AG08395 (cell line): Measurements from ENCODE around the gene RHEX.
"Not testable (repeated sequence)": the region's sequence is repeated elsewhere in the genome, so short reads cannot be mapped to it uniquely, and the experiment has no call there.

Experiments used
- DNase-seq: peaks from one replicate; pipeline ENCODE4 v3.0.0; 2012; ENCODE audit warnings: mixed read lengths, low spot score

RHEX gene

DNA sequence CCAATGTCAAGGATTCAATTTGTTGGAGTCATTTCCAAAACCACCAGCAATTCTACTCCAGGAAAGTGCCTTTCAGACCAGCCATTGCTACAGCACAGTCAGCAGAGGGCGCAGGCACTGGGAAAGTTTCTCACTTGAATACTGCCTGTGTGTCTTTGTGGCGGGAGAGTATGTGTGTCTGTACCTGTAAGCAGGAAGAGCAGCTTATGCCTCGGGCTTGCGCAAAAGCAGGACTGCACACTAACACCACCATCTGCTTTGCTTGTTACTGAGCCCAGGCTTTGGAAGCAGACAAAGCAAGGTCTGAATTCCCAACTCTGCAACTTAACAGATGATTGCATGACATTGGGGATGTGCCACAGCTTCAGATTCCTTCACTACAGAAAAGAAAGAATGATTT lies 22.3 kb upstream of the RHEX start:
- DNase-seq = peak; percentile 58

DNA sequence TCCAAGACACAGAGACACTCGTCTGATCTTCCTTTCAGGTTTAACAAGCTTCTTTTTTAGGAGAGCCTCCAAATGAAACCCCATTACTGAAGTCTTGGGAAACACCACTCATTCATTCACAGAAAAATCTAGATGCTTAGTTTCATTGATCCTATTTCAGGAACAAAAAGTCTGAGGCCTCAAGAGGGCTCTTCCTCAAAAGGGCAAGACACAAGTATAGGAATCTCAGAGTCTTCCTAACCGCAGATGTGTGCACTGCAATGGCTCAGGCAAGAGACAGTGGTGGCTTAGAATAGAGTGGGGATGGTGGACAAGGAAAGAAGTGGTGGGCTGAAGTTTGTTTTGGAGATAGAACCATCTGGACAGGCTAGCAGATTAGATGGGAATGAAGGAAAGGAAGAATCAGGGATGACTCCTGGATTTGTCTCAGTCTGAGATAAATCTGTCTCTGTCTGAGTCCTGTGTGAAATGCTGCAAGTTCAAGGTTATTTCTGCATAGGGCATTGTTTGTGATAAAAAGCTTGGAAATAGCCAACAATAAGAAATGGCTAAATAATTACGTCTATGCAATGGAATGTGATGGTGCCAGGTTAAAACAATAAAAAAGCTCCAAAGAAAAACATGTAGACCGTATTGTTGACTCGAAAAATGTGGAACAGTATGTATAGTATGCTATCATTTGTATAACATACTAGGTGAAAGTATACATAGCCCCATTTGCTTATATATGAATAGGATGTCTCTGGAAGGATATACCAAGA lies 20.4 kb upstream of the RHEX start:
- no peak for DNase-seq

DNA sequence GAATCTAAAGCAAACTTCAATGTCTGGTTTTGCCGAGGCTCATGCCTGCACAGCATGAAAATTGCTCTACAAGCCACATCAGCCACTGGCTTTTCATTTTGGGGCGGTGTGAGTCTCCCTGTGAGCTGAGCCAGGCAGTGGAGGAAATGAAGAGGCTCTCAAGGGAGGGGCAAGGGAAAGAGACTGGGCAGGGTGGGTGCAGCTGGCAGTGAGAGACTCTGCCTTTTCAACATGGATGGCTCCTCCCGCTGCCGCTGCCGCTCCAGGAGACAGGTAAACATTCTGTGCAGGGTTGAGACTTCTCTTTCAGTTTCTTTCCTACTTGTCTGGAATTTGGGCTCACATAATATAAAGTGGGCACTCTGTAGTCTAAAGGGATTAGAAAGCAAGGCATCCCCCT lies 17.9 kb upstream of the RHEX start:
- no peak for DNase-seq

DNA sequence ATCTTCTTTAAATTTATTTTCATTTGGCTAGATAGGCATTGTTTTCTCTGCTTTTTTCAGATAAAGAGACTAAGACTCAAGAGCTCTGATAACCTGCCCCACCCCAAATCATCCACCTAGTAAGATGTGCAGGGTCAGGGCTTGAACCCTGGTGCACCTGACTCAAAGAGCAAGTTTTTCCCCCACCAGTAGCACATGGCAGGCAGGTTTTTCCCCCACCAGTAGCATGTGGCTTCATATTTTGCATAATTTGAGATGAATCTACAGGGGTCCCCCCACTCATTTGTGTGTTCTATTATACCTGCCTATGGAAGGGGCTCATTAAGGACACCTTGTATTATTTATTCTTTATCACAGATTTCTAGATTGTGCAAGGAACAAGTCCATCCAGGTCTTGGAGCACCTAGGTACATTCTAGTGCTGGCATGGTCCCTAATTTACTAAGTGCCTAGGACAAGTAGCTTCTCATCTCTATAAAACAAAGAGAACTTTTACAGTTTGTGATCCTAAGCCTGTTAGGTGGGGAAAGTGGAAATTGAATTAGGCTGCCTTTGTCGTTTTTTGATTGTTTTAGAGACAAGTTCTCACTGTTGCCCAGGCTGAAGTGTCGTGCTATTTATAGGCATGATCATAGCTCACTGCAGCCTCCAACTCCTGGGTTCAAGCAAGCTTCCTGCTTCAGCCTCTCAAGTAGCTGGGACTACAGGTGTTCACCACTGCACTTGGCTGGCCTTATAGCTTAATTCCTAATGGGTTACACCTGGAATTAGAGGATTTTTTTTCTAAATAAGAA lies 16.1 kb upstream of the RHEX start:
- DNase-seq = no peak

DNA sequence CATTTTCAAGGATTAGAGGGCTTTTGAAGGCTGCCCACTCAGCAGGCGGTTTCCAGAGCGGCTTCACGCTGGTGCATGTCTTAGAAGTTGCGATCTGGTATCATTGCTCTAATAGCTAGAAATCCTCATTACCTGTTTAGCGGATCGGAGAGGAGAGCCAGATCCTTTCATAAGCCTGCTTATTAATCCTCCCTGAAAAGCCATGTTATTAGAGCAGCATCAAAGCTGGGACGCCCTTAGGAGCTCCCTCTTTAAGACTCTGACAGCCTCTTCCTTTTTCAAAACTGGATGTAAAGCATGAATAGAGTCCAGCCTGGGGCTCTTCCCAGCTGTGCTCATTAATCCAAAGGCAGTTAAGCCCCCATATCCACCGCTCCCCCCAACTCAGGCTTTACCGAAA lies 15.4 kb upstream of the RHEX start:
- no peak for DNase-seq

DNA sequence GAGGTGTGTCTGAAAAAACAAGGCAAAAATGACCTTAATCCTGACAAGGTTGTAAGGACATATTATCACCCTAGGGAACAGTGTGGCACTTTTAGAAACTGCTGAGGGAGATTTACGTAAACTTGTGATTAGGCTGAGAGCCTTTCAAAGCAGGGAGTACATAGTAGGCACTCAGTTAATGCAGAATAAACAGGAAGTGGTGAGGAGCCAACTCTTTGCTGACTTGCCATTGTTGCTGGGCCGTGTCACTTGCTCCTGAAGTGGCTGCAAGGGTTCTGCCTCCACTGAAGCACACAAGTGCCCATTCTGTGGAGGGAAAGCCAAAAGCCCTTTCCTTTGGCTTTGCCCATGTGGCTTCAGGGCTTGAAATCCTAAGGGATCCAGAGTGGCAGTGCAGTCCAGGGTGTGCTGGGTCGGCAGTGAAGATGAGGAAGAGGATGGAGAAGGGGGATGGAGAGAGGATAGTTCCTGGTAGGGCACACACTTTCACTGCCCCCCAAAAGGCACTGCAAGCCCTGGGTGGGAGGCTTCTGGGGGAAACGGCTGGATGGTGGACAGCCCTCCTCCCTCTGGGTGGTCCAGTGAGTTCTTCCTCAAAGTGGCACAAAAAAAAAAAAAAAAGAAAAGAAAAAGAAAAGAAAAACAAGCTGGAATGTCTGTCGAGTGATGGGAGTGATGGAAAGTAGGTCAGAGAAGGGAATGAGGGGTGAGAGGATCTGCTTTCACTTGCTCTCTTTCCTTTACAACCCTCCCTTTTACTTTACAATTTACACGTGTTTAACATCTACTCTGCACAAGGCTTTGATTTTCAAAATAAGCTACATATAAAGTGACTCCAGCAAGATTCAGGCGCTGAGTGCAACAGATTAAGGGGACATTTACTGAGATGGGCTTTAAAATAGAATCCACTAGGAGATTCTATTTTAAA lies 13.7 kb upstream of the RHEX start:
- no peak for DNase-seq

DNA sequence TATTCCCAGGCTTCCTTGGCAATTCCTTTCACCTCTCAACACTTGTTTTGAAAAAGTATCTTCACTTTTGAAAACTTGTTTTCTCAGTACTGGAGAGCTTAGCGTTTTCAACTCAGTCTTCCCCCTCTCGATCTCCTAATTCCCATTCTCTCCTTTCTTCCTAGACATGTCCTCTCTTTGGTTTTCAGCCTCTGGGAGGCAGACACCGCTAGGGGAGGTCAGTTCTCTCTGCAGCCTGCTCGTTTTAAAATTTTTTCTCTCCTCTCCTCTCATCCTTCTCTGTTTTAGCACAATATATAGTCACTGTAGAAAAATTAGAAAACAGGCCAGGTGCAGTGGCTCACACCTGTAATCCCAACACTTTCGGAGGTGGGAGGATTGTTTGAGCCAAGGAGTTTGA lies 12.6 kb upstream of the RHEX start:
- no peak for DNase-seq

DNA sequence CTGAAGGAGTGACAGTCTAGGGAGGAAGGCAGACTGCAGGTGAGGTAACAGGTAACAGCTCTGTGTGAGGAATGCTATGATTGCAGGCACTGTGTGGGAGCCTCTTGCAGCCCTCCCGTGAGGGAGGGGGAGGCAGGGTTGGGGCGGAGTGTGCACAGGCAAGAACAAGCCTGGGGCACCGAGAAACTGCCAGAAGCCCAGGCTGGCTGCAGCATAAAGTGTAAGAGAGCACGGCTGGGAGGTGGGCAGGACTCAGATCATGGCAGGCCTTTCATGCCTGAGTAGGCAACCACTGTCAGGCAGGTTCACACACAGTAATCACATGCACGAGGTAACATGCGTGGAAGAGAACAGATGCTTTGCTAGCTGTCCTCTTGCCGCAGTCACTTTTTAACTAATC lies 11.3 kb upstream of the RHEX start:
- DNase-seq = no peak

DNA sequence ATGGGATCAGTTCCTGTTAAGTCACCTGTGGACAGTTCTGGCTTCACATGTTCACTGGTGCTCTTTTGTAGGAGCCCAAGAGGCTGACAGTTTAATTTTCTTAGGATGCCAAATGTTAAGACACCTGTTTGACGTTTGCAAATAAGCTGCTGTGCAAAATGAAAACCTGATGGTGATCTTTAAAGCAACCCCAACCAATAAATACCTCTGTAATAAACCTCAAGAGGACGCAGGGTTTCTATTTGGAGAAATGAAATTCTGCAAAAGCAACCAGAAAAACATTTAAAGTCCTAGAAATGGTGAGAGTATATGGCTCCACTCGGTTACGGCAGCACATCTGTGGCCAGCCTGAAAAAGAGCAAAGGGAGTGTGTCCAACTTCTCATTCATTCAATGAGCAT lies 5.7 kb upstream of the RHEX start:
- DNase-seq = no peak

DNA sequence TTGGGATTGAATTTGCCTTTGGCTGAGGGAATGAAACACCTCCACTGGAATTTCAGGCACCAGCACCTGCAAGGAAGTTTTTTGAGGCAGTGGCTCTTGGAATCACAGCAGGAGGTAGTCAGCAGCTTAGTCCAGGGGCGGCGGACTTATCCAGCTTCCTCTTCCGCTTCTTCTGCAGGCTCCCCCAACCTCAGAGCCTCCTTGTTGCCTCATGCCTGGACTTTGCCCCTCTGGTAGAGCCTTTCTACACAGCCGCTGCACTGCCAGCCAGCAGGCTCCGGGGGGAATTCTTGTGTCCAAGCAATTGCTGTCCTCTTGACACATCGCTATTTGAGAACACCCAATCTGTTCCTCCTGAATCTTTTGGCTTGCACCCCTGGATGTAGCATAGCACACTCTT lies 4.4 kb upstream of the RHEX start:
- no peak for DNase-seq

DNA sequence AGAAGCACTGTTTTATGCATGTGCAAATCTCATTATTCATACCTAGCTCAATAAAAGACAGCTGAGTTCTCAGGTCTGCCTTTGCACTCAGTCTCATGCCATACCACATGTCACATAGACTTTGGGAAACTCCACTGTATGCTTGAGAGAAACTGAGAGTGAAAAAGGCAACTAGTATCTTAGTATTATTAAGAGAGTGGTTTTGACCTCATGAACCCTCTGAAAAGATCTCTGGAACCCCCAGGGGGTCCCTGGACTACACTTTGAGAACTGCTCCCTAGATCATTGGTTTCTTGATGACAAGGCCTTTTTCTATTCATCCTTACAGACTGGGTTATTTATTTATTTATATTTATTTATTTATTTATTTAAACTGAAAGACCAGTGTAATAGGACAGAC lies 3.7 kb upstream of the RHEX start:
- DNase-seq = no peak

DNA sequence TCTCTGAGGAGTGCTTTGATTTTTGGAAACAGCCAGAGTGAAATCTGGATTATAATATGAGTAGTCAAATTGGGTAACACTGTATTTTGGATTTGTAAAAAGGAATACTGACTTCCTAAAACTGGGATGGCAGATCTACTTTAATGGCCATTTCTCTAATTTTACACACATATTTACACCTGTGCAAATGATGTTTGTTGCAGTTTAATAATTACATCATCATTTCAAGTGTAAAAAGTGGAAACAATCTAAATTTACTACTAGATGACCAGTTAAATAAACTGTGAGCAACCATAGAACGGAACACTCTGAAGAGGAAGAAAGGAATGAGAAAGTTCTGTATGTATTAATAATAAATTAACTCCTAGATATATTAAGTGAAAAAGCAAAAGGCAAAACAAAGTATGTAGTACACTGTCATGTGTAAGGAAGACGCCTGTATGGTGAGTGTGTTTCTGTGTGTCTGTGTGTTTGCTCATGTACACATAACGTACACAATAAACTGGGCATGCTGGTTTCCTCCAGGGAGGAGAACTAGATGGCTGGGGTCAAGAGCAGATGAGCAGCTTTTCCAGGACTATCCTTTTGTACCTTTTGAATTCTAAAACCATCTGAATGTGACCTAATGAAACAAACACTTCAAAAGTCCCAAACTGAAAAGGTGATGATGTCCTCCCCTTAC lies 2.9 kb upstream of the RHEX start:
- no peak for DNase-seq

DNA sequence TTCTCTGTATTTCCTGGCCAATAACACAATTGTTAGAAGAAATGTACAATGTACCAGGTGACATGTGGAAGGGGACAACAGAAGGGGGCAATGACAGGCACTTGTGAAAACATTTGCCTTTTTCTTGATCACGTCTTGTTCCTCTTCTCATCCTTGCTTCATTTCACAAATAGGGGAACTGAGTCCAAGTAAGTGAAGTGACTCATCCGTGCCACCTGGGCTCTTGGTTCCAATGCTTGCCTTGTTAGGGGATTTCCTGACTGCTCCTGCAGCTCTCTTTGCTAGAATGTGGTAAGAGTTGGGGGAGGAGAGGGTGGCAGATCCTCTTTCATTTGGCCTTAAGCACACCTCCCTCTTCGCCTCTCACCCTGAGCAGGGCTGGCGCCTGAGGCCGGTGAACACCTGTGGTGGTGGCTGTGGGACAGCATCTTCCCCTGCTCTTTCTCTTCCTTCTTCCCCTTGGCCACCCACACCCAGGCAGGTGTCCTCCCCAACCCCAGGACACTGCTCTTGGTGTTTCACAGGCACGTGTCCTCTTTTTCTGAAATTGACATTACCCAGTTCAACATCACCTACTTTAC lies 2.2 kb upstream of the RHEX start:
- no peak for DNase-seq

DNA sequence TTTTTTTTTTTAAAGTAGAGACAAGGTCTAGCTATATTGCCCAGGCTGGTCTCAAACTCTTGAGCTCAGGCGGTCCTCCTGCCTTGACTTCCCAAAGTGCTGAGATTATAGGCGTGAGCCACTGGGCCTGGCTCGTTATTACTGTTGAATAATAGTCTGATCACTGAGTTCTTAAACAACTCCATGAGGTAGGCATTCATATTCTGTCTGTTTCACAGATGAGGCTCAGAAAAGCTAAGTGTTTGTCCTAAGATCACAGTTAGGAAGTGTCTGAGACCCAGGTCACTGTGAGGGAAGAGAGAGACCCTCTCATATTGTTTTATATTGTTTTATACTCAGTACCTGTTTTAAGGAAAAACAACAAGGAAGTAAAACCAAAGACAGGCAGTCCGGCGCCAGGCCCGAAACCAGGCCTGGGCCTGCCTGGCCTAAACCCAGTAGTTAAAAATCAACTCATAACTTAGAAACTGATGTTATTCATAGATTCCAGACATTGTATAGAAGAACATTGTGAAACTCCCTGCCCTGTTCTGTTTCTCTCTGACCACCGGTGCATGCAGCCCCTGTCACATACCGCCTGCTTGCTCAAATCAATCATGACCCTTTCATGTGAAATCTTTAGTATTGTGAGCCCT lies 625 bp upstream of the RHEX start:
- not testable (repeated sequence) for DNase-seq

DNA sequence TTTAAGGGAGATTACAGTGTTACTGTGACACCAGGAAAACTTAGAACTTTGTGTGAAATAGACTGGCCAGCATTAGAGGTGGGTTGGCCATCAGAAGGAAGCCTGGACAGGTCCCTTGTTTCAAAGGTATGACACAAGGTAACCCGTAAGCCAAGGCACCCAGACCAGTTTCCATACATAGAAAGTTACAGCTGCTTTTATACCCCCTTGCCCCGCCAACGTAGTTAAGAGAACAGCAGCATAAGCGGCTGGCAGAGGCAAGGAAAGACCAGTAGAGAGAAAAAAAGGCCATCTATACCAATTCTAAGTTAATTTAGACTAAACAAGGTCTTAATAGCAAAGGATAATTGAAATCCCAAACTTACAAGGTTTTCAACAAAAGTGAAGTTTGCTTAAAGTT lies 643 bp downstream of the RHEX start:
- DNase-seq = not testable (repeated sequence)

DNA sequence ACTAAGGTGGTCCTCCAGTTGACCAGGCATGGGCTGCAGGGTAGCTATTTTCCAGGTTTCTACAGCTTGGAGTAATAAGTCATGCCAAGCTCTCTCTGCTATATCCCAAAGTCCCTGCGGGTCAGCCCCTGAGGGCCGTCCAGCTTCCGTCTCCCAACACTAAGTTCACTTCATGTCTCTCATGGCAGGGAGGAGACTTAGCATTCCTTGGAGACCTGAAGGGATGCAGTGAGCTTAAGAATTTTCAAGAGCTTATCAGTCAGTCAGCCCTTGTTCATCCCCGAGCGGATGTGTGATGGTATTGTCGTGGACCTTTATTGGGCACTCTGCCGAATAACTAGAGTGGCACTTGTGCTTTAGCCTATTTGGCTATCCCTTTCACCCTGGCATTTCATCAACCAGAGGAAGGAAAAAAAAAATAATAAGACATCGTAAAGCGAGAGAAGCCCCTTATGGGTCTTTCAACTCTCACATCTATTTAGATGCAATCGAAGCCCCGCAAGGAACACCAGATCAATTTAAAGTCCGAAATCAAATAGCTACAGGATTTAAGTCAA lies 2.2 kb downstream of the RHEX start:
- not testable (repeated sequence) for DNase-seq

DNA sequence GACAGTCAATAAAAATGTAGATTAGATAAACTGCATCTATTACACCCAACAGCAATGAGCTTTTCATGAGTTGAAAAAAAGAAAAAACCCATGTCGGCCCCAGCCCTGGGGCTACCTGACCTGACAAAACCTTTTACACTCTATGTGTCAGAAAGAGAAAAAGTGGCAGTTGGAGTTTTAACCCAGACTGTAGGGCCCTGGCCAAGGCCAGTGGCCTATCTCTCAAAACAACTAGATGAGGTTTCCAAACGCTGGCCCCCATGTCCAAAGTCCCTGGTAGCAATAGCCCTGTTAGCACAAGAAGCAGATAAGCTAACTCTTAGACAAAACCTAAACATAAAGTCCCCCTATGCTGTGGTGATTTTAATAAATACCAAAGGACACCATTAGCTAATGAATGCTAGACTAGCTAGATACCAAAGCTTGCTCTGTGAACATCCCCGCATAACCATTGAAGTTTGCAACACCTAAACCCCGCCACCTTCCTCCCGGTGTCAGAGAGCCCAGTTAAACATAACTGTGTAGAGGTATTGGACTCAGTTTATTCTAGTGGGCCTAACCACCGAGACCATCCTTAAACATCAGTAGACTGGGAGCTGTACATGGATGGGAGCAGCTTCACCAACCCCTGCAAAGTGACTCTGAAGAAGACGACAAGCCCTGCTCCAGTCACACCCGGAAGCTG lies 2.8 kb downstream of the RHEX start:
- DNase-seq = not testable (repeated sequence)

DNA sequence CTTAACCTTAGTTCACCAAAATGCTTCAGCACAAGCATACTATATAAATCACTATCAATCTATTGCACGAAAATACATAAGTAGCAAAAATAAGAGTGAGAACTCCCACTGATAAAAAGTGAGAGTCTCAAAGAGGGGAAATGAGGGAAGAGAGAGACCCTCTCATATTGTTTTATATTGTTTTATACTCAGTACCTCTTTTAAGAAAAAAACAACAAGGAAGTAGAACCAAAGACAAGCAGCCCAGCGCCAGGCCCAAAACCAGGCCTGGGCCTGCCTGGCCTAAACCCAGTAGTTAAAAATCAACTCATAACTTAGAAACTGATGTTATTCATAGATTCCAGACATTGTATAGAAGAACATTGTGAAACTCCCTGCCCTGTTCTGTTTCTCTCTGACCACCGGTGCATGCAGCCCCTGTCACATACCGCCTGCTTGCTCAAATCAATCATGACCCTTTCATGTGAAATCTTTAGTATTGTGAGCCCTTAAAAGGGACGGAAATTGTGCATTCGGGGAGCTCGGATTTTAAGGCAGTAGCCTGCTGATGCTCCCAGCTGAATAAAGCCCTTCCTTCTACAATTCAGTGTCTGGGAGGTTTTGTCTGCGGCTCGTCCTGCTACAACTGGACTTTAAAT lies 5.4 kb downstream of the RHEX start:
- not testable (repeated sequence) for DNase-seq

DNA sequence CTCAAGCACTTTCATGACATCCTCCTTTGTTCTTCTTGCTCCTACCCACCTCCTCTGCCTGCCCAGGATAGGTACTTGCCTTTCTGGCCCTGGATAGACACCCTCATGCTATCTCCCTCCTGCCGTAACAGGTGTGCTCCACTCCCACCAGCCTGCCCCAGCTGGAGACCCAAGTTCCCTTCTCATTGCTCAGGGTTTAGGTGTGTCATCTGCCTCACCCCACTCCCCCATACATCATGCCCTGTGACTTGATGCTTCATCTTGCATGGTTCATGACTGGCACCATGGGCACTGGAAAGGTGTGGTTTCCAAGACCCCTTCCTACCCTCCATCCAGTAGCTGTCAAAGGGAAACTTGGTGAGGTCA lies 5.9 kb downstream of the RHEX start:
- no peak for DNase-seq
